Measurements from ENCODE around the gene CDK5R1.

The CDK5R1 gene

DNA sequence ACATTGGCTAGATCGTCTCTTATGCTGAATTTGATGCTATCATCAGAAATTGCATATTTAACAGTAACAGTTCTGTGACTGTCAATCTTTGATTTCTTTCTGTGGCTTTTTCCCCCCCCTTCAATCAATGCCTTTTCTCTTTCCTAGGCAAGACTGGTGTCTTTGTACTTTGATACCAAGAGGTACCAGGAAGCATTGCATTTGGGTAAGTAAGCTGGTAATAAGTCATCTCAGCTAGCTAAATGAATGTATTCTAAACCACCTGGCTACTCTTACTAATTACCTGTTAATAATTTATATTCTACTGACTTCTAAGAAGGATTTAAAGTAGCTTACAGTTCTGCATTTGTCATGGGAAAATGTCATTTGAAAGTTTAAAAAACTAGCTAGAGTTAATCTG lies 22.4 kb upstream of the CDK5R1 start:
- DNase-seq: no peak
- in situ Hi-C loops (cut with HindIII; ENCODE audit: low pct_ligation_motif_present, low pct_unique_long_range_greater_than_20kb, low sequenced_read_pairs): no loop called here

GRCh38 chr17:32467949-32468348 lies 18.8 kb upstream of the CDK5R1 start:
- in situ Hi-C loops (cut with HindIII; ENCODE audit: low pct_ligation_motif_present, low pct_unique_long_range_greater_than_20kb, low sequenced_read_pairs): no loop called here
- DNase-seq: no peak

DNA sequence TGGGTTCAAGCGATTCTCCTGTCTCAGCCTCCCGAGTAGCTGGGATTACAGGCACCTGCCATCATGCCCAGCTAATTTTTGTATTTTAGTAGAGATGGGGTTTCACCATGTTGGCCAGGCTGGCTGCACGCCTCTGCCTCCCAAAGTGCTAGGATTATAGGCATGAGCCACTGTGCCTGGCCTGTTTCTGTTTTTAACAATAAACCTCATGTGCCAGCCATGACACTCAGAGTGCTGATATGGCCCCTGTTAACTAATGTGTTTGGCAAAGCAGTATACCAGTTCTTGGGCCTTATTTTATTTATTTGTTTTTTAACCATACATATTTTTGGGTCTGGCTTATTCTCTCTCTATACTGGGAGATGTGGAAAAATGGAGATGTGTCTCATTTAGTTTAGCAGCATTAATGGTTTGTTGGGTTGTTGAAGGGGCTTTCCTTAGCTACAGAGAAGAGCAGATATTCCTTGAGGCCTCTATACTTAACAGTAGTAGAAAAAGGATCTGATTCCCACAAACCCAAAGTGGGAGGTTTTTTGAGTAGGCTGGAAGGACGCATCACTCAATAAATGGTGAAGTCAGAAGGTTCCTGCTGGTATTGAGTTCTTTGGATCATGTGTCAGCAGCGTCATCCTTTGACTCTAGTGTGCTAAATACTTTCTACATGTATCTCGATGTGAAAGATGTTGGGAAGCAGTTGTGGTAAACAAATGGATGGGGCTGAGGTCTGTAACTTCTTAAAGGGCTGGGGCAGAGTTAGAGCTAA lies 16.2 kb upstream of the CDK5R1 start:
- in situ Hi-C loops (cut with HindIII; ENCODE audit: low pct_ligation_motif_present, low pct_unique_long_range_greater_than_20kb, low sequenced_read_pairs): no loop called here

GRCh38 chr17:32471652-32472051 lies 15.1 kb upstream of the CDK5R1 start:
- DNase-seq: no peak
- in situ Hi-C loops (cut with HindIII; ENCODE audit: low pct_ligation_motif_present, low pct_unique_long_range_greater_than_20kb, low sequenced_read_pairs): no loop called here

More for the DNA sequence above, 16.2 kb upstream of the CDK5R1 start:
- DNase-seq: no peak

- DNase-seq: no peak
- in situ Hi-C loops (cut with HindIII; ENCODE audit: low pct_ligation_motif_present, low pct_unique_long_range_greater_than_20kb, low sequenced_read_pairs): loop anchor here (25.0 kb wide), 1 partner anchor 287 kb away; no protein-coding TSS in a partner anchor
Observed at GRCh38 chr17:32475258-32475657, 11.5 kb upstream of the CDK5R1 start.

DNA sequence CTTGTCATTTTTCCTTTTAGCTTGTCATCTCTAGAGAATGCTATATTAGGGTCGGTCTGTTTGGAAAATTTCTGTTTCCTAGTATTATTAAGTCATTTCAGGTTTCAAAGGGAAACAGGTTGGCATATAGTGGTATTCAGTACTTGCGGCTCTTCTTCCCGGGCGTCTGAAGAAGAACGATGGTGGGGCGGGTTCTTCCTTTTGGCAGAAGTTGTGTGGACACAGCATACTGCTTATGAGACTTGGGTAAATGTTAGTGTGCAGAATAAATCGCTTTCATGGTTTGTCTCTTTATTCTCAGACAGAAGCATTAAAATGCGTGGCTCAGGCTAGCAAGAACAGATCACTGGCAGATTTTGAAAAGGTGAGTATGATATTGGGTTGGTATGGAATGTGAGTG lies 9.6 kb upstream of the CDK5R1 start:
- in situ Hi-C loops (cut with HindIII; ENCODE audit: low pct_ligation_motif_present, low pct_unique_long_range_greater_than_20kb, low sequenced_read_pairs): loop anchor here (25.0 kb wide), 1 partner anchor 285 kb away; no protein-coding TSS in a partner anchor
- DNase-seq: no peak

GRCh38 chr17:32479074-32479617 lies 7.6 kb upstream of the CDK5R1 start:
- in situ Hi-C loops (cut with HindIII; ENCODE audit: low pct_ligation_motif_present, low pct_unique_long_range_greater_than_20kb, low sequenced_read_pairs): loop anchor here (25.0 kb wide), 1 partner anchor 283 kb away; no protein-coding TSS in a partner anchor
- DNase-seq: no peak

GRCh38 chr17:32481193-32481592 lies 5.6 kb upstream of the CDK5R1 start:
- in situ Hi-C loops (cut with HindIII; ENCODE audit: low pct_ligation_motif_present, low pct_unique_long_range_greater_than_20kb, low sequenced_read_pairs): loop anchor here (25.0 kb wide), 1 partner anchor 281 kb away; no protein-coding TSS in a partner anchor
- no peak for DNase-seq

- in situ Hi-C loops (cut with HindIII; ENCODE audit: low pct_ligation_motif_present, low pct_unique_long_range_greater_than_20kb, low sequenced_read_pairs): loop anchor here (25.0 kb wide), 1 partner anchor 280 kb away; no protein-coding TSS in a partner anchor
- DNase-seq: no peak
Observed at GRCh38 chr17:32482568-32483320, 4.0 kb upstream of the CDK5R1 start.

- in situ Hi-C loops (cut with HindIII; ENCODE audit: low pct_ligation_motif_present, low pct_unique_long_range_greater_than_20kb, low sequenced_read_pairs): loop anchor here (25.0 kb wide), 1 partner anchor 279 kb away; no protein-coding TSS in a partner anchor
- DNase-seq: peak; percentile 73
Observed at GRCh38 chr17:32483451-32484019, 3.3 kb upstream of the CDK5R1 start.

DNA sequence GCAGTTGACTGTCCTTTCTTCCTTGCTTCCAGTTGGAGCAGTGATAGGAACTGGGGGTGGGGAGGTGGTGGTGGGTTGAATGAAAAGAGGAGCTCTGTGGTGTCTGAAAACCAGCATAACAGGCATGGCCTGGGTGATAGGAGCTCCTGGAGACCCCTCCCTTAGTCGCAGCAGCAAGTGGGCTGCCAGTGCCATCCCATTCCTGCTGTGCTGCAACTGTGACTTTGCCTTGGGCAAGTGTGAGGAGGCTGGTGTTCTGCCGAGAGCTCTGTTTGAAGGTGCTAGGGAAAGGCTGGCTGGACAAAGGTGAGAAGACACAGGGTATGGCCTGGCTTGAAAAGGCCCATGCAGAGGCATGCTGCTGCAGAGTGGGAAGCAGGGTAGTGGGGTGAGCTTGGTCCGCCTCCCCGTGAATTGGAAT lies 2.7 kb upstream of the CDK5R1 start:
- in situ Hi-C loops (cut with HindIII; ENCODE audit: low pct_ligation_motif_present, low pct_unique_long_range_greater_than_20kb, low sequenced_read_pairs): loop anchor here (25.0 kb wide), 1 partner anchor 278 kb away; no protein-coding TSS in a partner anchor
- DNase-seq: no peak

DNA sequence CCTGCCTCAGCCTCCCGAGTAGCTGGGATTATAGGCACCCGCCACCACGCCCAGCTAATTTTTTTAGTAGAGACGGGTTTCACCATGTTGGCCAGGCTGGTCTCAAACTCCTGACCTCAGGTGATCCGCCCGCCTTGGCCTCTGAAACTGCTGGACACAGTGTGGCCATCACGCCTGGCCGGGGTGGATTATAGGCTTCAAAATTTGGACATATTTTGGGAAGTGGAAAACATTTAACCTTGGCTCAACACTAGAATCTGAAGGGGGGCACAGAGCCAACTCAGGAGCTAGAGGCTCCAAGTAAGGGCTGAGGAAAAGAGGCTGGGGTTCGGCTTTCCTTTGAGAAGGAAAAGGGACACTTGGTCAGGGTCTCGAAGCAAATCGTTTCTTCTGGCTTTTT lies 2.2 kb upstream of the CDK5R1 start:
- no peak for DNase-seq
- in situ Hi-C loops (cut with HindIII; ENCODE audit: low pct_ligation_motif_present, low pct_unique_long_range_greater_than_20kb, low sequenced_read_pairs): loop anchor here (25.0 kb wide), 1 partner anchor 278 kb away; no protein-coding TSS in a partner anchor

DNA sequence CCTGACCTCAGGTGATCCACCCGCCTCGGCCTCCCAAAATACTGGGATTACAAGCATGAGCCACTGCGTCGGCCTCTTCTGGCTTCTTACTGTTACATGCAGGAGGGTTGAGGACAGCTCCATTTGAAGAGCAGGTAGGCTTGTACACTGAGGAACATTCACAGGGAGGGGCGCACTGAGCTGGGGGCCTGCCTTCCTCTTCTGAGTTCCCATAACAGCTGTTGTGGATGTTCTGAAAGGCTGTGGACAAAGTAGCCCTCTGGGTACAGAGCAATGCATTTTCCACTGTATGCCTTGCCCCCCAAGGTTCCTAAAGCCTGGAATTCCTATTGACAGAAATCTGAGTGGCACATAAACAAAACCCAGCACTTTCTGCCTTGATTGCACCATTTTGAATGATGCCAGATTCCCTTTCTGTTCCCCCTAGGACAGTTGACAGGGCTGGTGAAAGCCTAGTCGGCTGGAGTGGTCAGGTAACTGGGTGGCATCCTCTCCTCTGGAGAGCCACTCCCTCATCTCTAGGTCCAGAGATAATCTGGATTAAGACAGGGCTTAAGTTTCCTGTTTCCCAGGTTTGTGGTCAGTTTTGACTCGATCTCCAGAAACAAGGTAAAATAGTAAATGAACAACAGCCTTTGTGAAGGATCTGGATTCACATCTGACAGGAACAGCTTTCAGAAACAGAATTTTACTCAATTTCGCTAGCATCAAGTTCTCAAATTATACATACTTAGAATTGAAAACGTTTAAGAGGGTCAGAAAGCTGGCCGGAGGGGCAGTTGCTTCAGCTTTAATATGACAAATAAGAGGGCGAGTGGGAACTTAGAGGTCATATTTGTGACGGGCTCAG lies 1.3 kb upstream of the CDK5R1 start:
- in situ Hi-C loops (cut with HindIII; ENCODE audit: low pct_ligation_motif_present, low pct_unique_long_range_greater_than_20kb, low sequenced_read_pairs): loop anchor here (25.0 kb wide), 1 partner anchor 277 kb away; no protein-coding TSS in a partner anchor
- DNase-seq: no peak

DNA sequence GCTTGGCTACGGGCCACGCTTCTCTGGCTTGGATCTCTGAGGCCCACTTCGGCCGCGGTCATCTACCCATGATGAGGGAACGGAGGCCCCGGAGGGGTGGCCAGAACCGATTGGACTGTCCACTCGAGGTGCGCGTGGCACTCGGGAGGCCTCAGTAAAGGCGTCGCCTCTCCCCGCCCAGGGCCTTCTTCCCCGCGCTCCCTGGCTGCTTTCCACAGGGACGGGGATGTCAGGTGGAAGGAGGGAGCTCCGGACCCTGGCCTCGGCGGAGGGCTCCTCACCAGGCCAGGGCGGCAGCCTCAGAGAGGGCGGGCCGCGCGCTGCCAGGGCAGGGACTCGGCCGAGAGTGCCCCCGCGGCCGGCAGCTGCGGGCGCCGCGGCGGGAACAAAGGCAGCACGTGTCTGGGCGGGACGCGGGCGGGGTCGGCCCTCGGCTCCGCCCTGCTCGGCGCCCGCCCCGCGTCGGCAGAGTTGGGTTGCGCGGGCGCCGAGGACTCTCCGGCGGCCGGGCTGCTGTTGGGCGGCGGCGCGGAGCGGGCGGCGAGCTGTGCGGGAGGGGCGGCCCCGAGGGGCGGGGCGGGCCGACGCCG lies 587 bp upstream of the CDK5R1 start:
- in situ Hi-C loops (cut with HindIII; ENCODE audit: low pct_ligation_motif_present, low pct_unique_long_range_greater_than_20kb, low sequenced_read_pairs): loop anchor here (25.0 kb wide), 1 partner anchor 276 kb away; no protein-coding TSS in a partner anchor
- peak; percentile 82 for DNase-seq

GRCh38 chr17:32487473-32488176 lies 832 bp downstream of the CDK5R1 start:
- in situ Hi-C loops (cut with HindIII; ENCODE audit: low pct_ligation_motif_present, low pct_unique_long_range_greater_than_20kb, low sequenced_read_pairs): loop anchor here (25.0 kb wide), 1 partner anchor 275 kb away; no protein-coding TSS in a partner anchor
- DNase-seq: peak; percentile 22

- in situ Hi-C loops (cut with HindIII; ENCODE audit: low pct_ligation_motif_present, low pct_unique_long_range_greater_than_20kb, low sequenced_read_pairs): loop anchor here (25.0 kb wide), 1 partner anchor 274 kb away; no protein-coding TSS in a partner anchor
- DNase-seq: no peak
Observed at GRCh38 chr17:32488177-32488542, 1.4 kb downstream of the CDK5R1 start.
